ENCODE data around the gene NUP153.

DNA sequence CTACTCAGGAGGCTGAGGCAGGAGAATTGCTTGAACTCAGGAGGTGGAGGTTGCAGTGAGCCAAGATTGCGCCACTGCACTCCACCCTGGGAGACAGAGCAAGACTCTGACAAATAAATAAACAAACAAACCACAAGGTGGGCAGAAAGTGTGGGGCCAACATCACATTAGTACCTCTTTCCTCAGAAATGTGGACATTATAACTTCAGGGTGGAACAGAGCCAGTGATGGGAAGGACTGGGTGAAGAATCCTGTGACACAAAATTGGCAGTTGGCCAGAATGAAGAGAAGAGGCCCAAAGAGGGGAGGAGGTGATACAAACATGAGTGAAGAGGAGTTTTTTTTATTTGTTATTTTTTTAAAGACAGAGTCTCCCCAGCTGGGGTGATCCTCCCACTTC, 50.6 kb downstream of the NUP153 start:
- TF ChIP-seq MYBL2 (CRISPR knock-in tag; IDR thresholded peaks at IDR 0.05) (no peak), CBFB (CRISPR knock-in tag; IDR thresholded peaks at IDR 0.05; ENCODE audit: low read depth) (no peak), ATF1 (CRISPR knock-in tag; IDR thresholded peaks at IDR 0.05) (no peak), TEAD1 (CRISPR knock-in tag; IDR thresholded peaks at IDR 0.05) (no peak), ETV6 (CRISPR knock-in tag; IDR thresholded peaks at IDR 0.05) (no peak), CREM (CRISPR knock-in tag; IDR thresholded peaks at IDR 0.05) (no peak), NFYB (CRISPR knock-in tag; conservative IDR thresholded peaks at IDR 0.05; ENCODE audit: low read depth) (no peak), IRF2 (CRISPR knock-in tag; IDR thresholded peaks at IDR 0.05; ENCODE audit: borderline replicate concordance, low read depth) (no peak)
- TF ChIP-seq, protein P1, sequence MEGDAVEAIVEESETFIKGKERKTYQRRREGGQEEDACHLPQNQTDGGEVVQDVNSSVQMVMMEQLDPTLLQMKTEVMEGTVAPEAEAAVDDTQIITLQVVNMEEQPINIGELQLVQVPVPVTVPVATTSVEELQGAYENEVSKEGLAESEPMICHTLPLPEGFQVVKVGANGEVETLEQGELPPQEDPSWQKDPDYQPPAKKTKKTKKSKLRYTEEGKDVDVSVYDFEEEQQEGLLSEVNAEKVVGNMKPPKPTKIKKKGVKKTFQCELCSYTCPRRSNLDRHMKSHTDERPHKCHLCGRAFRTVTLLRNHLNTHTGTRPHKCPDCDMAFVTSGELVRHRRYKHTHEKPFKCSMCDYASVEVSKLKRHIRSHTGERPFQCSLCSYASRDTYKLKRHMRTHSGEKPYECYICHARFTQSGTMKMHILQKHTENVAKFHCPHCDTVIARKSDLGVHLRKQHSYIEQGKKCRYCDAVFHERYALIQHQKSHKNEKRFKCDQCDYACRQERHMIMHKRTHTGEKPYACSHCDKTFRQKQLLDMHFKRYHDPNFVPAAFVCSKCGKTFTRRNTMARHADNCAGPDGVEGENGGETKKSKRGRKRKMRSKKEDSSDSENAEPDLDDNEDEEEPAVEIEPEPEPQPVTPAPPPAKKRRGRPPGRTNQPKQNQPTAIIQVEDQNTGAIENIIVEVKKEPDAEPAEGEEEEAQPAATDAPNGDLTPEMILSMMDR (IDR thresholded peaks at IDR 0.05): no peak
- TF ChIP-seq, protein P2, sequence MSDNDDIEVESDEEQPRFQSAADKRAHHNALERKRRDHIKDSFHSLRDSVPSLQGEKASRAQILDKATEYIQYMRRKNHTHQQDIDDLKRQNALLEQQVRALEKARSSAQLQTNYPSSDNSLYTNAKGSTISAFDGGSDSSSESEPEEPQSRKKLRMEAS (CRISPR knock-in tag; IDR thresholded peaks at IDR 0.05): no peak
- TF ChIP-seq, protein P3, sequence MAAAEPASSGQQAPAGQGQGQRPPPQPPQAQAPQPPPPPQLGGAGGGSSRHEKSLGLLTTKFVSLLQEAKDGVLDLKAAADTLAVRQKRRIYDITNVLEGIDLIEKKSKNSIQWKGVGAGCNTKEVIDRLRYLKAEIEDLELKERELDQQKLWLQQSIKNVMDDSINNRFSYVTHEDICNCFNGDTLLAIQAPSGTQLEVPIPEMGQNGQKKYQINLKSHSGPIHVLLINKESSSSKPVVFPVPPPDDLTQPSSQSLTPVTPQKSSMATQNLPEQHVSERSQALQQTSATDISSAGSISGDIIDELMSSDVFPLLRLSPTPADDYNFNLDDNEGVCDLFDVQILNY (CRISPR knock-in tag; IDR thresholded peaks at IDR 0.05): no peak
- TF ChIP-seq, protein P4, sequence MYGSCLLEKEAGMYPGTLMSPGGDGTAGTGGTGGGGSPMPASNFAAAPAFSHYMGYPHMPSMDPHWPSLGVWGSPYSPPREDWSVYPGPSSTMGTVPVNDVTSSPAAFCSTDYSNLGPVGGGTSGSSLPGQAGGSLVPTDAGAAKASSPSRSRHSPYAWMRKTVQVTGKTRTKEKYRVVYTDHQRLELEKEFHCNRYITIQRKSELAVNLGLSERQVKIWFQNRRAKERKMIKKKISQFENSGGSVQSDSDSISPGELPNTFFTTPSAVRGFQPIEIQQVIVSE (CRISPR knock-in tag; IDR thresholded peaks at IDR 0.05; ENCODE audit: borderline replicate concordance): no peak
- TF ChIP-seq, protein P5, sequence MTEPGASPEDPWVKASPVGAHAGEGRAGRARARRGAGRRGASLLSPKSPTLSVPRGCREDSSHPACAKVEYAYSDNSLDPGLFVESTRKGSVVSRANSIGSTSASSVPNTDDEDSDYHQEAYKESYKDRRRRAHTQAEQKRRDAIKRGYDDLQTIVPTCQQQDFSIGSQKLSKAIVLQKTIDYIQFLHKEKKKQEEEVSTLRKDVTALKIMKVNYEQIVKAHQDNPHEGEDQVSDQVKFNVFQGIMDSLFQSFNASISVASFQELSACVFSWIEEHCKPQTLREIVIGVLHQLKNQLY (CRISPR knock-in tag; IDR thresholded peaks at IDR 0.05): no peak

Measured in WTC11 (cell line).